ENCODE measurements around the gene DDRGK1.
A peak's percentile ranks its signal among the peaks of the same experiment; 100 is the strongest.
"Not testable (repeated sequence)": the region's sequence is repeated elsewhere in the genome, so short reads cannot be mapped to it uniquely, and the experiment has no call there.

DDRGK1 gene

GRCh38 chr20:3233991-3234498, 29.6 kb upstream of the DDRGK1 start:
- no peak for DNase-seq

GRCh38 chr20:3233131-3233990, 28.9 kb upstream of the DDRGK1 start:
- no peak for DNase-seq

GRCh38 chr20:3231889-3232588, 27.6 kb upstream of the DDRGK1 start:
- no peak for DNase-seq

GRCh38 chr20:3231116-3231515, 26.6 kb upstream of the DDRGK1 start:
- no peak for DNase-seq

GRCh38 chr20:3229798-3230197, 25.3 kb upstream of the DDRGK1 start:
- no peak for DNase-seq

GRCh38 chr20:3229158-3229557, 24.7 kb upstream of the DDRGK1 start:
- DNase-seq, result no peak

- DNase-seq, result no peak
These were observed 24.2 kb upstream of the DDRGK1 start for GRCh38 chr20:3228750-3229032.

- no peak for DNase-seq
These were observed 23.7 kb upstream of the DDRGK1 start for GRCh38 chr20:3227936-3228749.

- DNase-seq, result no peak
These were observed 23.0 kb upstream of the DDRGK1 start for GRCh38 chr20:3227506-3227905.

GRCh38 chr20:3226864-3227263, 22.4 kb upstream of the DDRGK1 start:
- no peak for DNase-seq

GRCh38 chr20:3226093-3226492, 21.6 kb upstream of the DDRGK1 start:
- no peak for DNase-seq

- no peak for DNase-seq
These were observed 20.4 kb upstream of the DDRGK1 start for GRCh38 chr20:3224681-3225421.

- DNase-seq, result no peak
These were observed 19.7 kb upstream of the DDRGK1 start for GRCh38 chr20:3223994-3224680.

GRCh38 chr20:3223651-3223993, 19.1 kb upstream of the DDRGK1 start:
- DNase-seq, result no peak

GRCh38 chr20:3222635-3223600, 18.4 kb upstream of the DDRGK1 start:
- no peak for DNase-seq

GRCh38 chr20:3221398-3222226, 17.1 kb upstream of the DDRGK1 start:
- no peak for DNase-seq

- peak; percentile 59 for DNase-seq
These were observed 14.0 kb upstream of the DDRGK1 start for GRCh38 chr20:3218307-3218988.

- not testable (repeated sequence) for DNase-seq
These were observed 11.0 kb upstream of the DDRGK1 start for GRCh38 chr20:3215359-3215917.

GRCh38 chr20:3213226-3213625, 8.7 kb upstream of the DDRGK1 start:
- DNase-seq, result no peak

Data from activated CD4-positive, alpha-beta T cell treated with anti-CD3 and anti-CD28 coated beads for 1 hour (primary cell).